GM12872 (cell line): ENCODE measurements around the gene GPA33.
A peak's percentile ranks its signal among the peaks of the same experiment; 100 is the strongest.

Source experiments
- CTCF ChIP-seq: IDR thresholded peaks from 3 replicates; pipeline ENCODE4 v1.5.1; 2011; ENCODE audit warnings: low read depth, mild to moderate bottlenecking, low read length, moderate library complexity; ENCODE audit not compliant: insufficient read depth

Gene GPA33

GRCh38 chr1:167061073-167061464 lies 29.1 kb downstream of the GPA33 start:
- TF ChIP-seq CTCF: no peak

GRCh38 chr1:167060141-167061072 lies 29.8 kb downstream of the GPA33 start:
- TF ChIP-seq CTCF: peak; percentile 50

GRCh38 chr1:167059809-167060107 lies 30.4 kb downstream of the GPA33 start:
- TF ChIP-seq CTCF: no peak

GRCh38 chr1:167059045-167059808 lies 30.9 kb downstream of the GPA33 start:
- peak; percentile 97 for TF ChIP-seq CTCF

GRCh38 chr1:167057241-167057688 lies 32.9 kb downstream of the GPA33 start:
- peak; percentile 68 for TF ChIP-seq CTCF

GRCh38 chr1:167056529-167057231 lies 33.5 kb downstream of the GPA33 start:
- TF ChIP-seq CTCF: no peak

- no peak for TF ChIP-seq CTCF
Observed at GRCh38 chr1:167054946-167055630, 35.1 kb downstream of the GPA33 start.
